GM12878 (cell line): Measurements from ENCODE around the gene PLK5. TPM values are rescaled to one million over a fixed set of nuclear protein-coding genes. Genes with fewer than 3 reads are reported as not detected.

ENCODE experiments used
- ATAC-seq: fragments of 200-7000 bp; cut with Tn5 transposase; 3 replicates; pipeline ENCODE4 v1.9.1; 2020; ENCODE audit warnings: mild to moderate bottlenecking, moderate library complexity
- BruUV-seq: library from RNA; stranded (reverse); fragments of 400-500 nt; replicated peaks from 2 replicates; lab custom pipeline; 2021; lab: Mats Ljungman, UMichigan
- CTCF ChIA-PET: fragments of 300-600 bp; sonication (Branson Sonifier 250); formaldehyde crosslinking; extraction: SDS; loops from one replicate; lab custom pipeline; 2021; ENCODE audit warnings: inconsistent platforms; lab: Yijun Ruan, JAX
- POLR2A ChIA-PET: fragments of 350-600 bp; formaldehyde crosslinking; extraction: SDS; loops from one replicate; lab custom pipeline; 2021; ENCODE audit warnings: inconsistent platforms; lab: Charles Lee
- RAD21 ChIA-PET: fragments of 300-600 bp; sonication (Branson Sonifier 250); formaldehyde crosslinking; loops from one replicate; lab custom pipeline; 2023; ENCODE audit warnings: antibody characterized with exemption; ENCODE audit not compliant: unreplicated experiment; lab: Charles Lee
- SMC1A ChIA-PET: fragments of 300-600 bp; sonication (Branson Sonifier 250); formaldehyde crosslinking; loops from one replicate; lab custom pipeline; 2023; ENCODE audit not compliant: unreplicated experiment, uncharacterized antibody; lab: Charles Lee
- DNase-seq: peaks from one replicate; pipeline ENCODE4 v3.0.0-alpha.2; 2011; ENCODE audit warnings: low read depth, low spot score
- FAIRE-seq: peaks from 3 replicates; lab custom pipeline; 2011; peaks lifted over from hg19 to GRCh38; lab: Jason Lieb, UNC
- H2AFZ ChIP-seq: 2 replicates; pipeline ENCODE4 v1.6.0; 2011; ENCODE audit warnings: low read depth, low read length, control low read depth; ENCODE audit not compliant: control insufficient read depth
- H3K27ac ChIP-seq: 2 replicates; pipeline ENCODE4 v1.5.1; 2011; ENCODE audit warnings: control low read depth; ENCODE audit not compliant: control insufficient read depth, insufficient read depth
- H3K27me3 ChIP-seq, 2 experiments: replicated peaks in 1 of 2; 2 replicates each; pipeline versions ENCODE4 v1.6.0 to v1.6.1; 2011; ENCODE audit warnings: low read length in 1 of 2; ENCODE audit not compliant: control insufficient read depth in 2 of 2, insufficient read depth in 2 of 2
- H3K36me3 ChIP-seq, 2 experiments: 2 replicates each; pipeline ENCODE4 v1.5.1; 2011; ENCODE audit warnings: low read length in 1 of 2; ENCODE audit not compliant: control insufficient read depth in 2 of 2, insufficient read depth in 2 of 2
- H3K4me1 ChIP-seq: 2 replicates; pipeline ENCODE4 v1.6.1; 2011; ENCODE audit warnings: mild to moderate bottlenecking, low read length, moderate library complexity, mixed read lengths; ENCODE audit not compliant: control insufficient read depth, insufficient read depth
- H3K4me2 ChIP-seq: 2 replicates; pipeline ENCODE4 v1.6.0; 2011; ENCODE audit warnings: control low read depth; ENCODE audit not compliant: control insufficient read depth, insufficient read depth
- H3K4me3 ChIP-seq: fragments of 200-600 bp; sonication (generic); 2 replicates; pipeline ENCODE4 v1.5.1; 2016
- H3K79me2 ChIP-seq: 2 replicates; pipeline ENCODE4 v1.6.0; 2011; ENCODE audit warnings: low read length; ENCODE audit not compliant: control insufficient read depth, insufficient read depth
- H3K9ac ChIP-seq: 2 replicates; pipeline ENCODE4 v1.8.0; 2011; ENCODE audit warnings: low read length, control low read depth, mixed read lengths; ENCODE audit not compliant: control insufficient read depth, insufficient read depth
- H3K9me3 ChIP-seq: replicated peaks from 3 replicates; pipeline ENCODE4 v1.5.1; 2011; ENCODE audit warnings: mild to moderate bottlenecking, low read length; ENCODE audit not compliant: control insufficient read depth, insufficient read depth
- H4K20me1 ChIP-seq: 2 replicates; pipeline ENCODE4 v1.6.0; 2011; ENCODE audit not compliant: control insufficient read depth, insufficient read depth
- NBN ChIP-seq: fragments of 450-650 bp; IDR thresholded peaks from 2 replicates; pipeline ENCODE4 v1.6.1; 2016
- NR2C1 ChIP-seq: fragments of 450-650 bp; IDR thresholded peaks from 2 replicates; pipeline ENCODE4 v1.6.1; 2017; ENCODE audit warnings: antibody characterized with exemption, mild to moderate bottlenecking, moderate library complexity
- PAX8 ChIP-seq: fragments of 450-650 bp; IDR thresholded peaks from 2 replicates; pipeline ENCODE4 v1.6.1; 2017; ENCODE audit warnings: mild to moderate bottlenecking, moderate library complexity
- RAD21 ChIP-seq: IDR thresholded peaks from 2 replicates; pipeline ENCODE4 v1.6.1; 2011; ENCODE audit warnings: mild to moderate bottlenecking, low read depth, low read length, moderate library complexity; ENCODE audit not compliant: insufficient read depth
- SMAD1 ChIP-seq: fragments of 450-650 bp; IDR thresholded peaks from 2 replicates; pipeline ENCODE4 v1.6.1; 2018; ENCODE audit warnings: mild to moderate bottlenecking, low read depth; ENCODE audit not compliant: partially characterized antibody
- WGBS: methylation state at CpG from one replicate; pipeline ENCODE4 v1.1.6; 2016; ENCODE audit warnings: low lambda C conversion rate; ENCODE audit not compliant: insufficient replicate concordance, insufficient coverage; ENCODE audit errors: missing lambda C conversion rate; 5-methylcytosine and 5-hydroxymethylcytosine counted together
- in situ Hi-C: fragments of 300-500 bp; cut with MboI; formaldehyde crosslinking; loops from 9 replicates; pipeline ENCODE4 v1.14.3; 2018; ENCODE audit warnings: mixed read lengths
- intact Hi-C: fragments of 100-400 bp; cut with micrococcal nuclease; formaldehyde crosslinking; loops from one replicate; pipeline ENCODE4 v1.14.2; 2022; ENCODE audit not compliant: unreplicated experiment
- polyA plus RNA-seq, 11 experiments: library from polyadenylated mRNA; depleted of rRNA in 4 of 11; unstranded in 6 of 11; stranded (reverse) in 5 of 11; fragments of >200 nt; fragmentation: Nextera tagmentation in 4 of 11; fragmentation: Illumina TruSeq in 1 of 11; extraction: Ambion mirVana in 4 of 11; extraction: Trizol in 1 of 11; gene quantifications; 1 replicate in 1 of 11; 2 replicates in 10 of 11; pipeline versions ENCODE4 v1.2.1 to v1.2.3, GENCODE V29; 2011 to 2016; ENCODE audit warnings: inconsistent platforms in 2 of 11, missing spikeins in 2 of 11, low read depth in 1 of 11
- total RNA-seq, 4 experiments: library from RNA; depleted of rRNA in 3 of 4; stranded (reverse); fragments of >200 nt in 3 of 4; fragmentation: Illumina TruSeq in 1 of 4; extraction: Trizol in 1 of 4; gene quantifications; 2 replicates each; pipeline versions ENCODE4 v1.2.1 to v1.2.3, GENCODE V29; 2013 to 2021
- TF ChIP-seq, protein P1 (sequence below): fragments of 450-650 bp; IDR thresholded peaks from 2 replicates; pipeline ENCODE4 v1.6.1; 2018; ENCODE audit warnings: borderline replicate concordance, mild to moderate bottlenecking; ENCODE audit not compliant: partially characterized antibody

The PLK5 gene
- total and polyA plus RNA-seq, 10 of the 15 experiments (the other 5 are each of a cell fraction or from before 2014, with no cell fraction given) = 0.13 TPM; not detected in 9

DNA sequence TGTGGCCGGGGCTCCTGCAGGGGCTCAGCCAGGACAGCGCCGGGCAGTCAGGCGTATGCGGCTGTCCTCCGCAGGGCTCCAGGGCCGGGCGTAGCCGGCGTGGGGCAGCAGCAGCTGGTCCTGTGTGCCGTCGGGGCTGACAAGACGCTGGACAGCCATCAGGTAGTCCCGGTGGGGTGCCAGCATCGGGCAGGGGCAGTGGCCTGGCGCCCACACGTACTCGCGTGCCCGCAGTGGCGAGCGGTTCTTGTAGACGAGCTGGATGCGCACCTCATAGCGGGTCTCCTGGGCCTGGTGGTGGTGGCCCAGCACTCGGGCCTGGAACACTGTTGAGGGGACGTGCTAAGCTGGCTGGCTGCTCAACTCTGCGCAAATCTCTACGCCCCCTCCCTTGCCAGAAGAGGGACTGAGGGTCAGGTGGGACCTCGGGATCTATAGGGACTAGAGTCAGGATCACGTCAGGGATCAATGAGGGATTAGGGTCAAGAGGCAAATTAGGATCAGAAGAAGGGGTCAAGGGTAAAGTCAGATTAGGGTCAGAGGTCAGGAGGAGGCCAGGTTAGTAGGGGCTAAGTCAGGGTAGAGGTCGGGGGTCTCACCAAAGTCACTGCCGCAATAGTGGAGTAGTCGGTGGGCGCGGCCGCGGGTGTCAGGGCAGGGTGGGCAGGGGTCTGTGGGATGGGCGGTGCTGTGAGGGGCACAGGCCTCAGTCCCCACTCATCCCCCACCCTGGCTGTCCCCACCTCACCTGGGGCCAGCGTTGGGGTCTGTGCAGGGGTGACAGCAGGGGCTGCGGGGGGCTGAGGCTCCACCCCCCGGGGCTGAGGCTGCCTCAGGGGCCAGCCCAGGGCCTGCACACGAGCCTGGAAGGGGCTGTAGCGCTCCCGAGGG lies 17.6 kb upstream of the PLK5 start:
- H4K20me1 ChIP-seq = no peaks in the 10 kb centered on the region
- no peaks in the 10 kb centered on the region; the same call in 2 of the 3 replicates for H3K9me3 ChIP-seq
- ChIA-PET SMC1A (no interaction called here), POLR2A (interaction anchor here (0.6 kb wide), 1 partner anchor 15 kb away, joined by 5 read pairs; the partner anchor contains the start of gene REEP6), CTCF (interaction anchor here (0.7 to 0.9 kb wide), 2 partner anchors 40 to 230 kb away, joined by 3 read pairs; no protein-coding TSS in a partner anchor), RAD21 (no interaction called here)
- H3K27me3 ChIP-seq = no peaks in the 10 kb centered on the region; a peak in 2 of 4 replicates
- no peaks in the 10 kb centered on the region for H3K36me3 ChIP-seq
- intact Hi-C loops = no loop called here
- DNase-seq (no peak), FAIRE-seq (no peak), ATAC-seq (no peak)
- no TSS peak for BruUV-seq
- TF ChIP-seq PAX8 = no peak
- TF ChIP-seq NBN = no peak
- TF ChIP-seq NR2C1 = peak; percentile 6; the same call in 1 of the 2 replicates
- TF ChIP-seq, protein P1, sequence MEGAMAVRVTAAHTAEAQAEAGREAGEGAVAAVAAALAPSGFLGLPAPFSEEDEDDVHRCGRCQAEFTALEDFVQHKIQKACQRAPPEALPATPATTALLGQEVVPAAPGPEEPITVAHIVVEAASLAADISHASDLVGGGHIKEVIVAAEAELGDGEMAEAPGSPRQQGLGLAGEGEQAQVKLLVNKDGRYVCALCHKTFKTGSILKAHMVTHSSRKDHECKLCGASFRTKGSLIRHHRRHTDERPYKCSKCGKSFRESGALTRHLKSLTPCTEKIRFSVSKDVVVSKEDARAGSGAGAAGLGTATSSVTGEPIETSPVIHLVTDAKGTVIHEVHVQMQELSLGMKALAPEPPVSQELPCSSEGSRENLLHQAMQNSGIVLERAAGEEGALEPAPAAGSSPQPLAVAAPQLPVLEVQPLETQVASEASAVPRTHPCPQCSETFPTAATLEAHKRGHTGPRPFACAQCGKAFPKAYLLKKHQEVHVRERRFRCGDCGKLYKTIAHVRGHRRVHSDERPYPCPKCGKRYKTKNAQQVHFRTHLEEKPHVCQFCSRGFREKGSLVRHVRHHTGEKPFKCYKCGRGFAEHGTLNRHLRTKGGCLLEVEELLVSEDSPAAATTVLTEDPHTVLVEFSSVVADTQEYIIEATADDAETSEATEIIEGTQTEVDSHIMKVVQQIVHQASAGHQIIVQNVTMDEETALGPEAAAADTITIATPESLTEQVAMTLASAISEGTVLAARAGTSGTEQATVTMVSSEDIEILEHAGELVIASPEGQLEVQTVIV = no peak
- TF ChIP-seq RAD21 = no peak
- TF ChIP-seq SMAD1 = no peak
- no peak overlapping the region for H3K4me2 ChIP-seq
- H3K4me3 ChIP-seq = no peak overlapping the region
- in situ Hi-C loops = no loop called here
- H3K4me1 ChIP-seq = no peaks in the 10 kb centered on the region
- H3K27ac ChIP-seq = no peak overlapping the region
- no peak overlapping the region for H3K9ac ChIP-seq
- no peaks in the 10 kb centered on the region for H3K79me2 ChIP-seq
- no peak overlapping the region for H2AFZ ChIP-seq
- WGBS = 67% methylated on average over 37 of the region's 45 CpGs
